ENCODE data around the gene PDILT. TPM values are rescaled to one million over a fixed set of nuclear protein-coding genes. Genes with fewer than 3 reads are reported as not detected.

The PDILT gene
- total and polyA plus RNA-seq, 9 of the 15 experiments (the other 6 are each of a cell fraction or from before 2014, with no cell fraction given): not detected

- no peak overlapping the region for H3K27ac ChIP-seq (ENCODE audit: extremely low read depth, low read depth, low read length)
- BruUV-seq (replicated peaks): no TSS peak
- H3K79me2 ChIP-seq (ENCODE audit: control insufficient read depth, insufficient read depth, low read length): no peaks in the 10 kb centered on the region
- no peak overlapping the region for H2AFZ ChIP-seq (ENCODE audit: low read depth, low read length)
- H3K4me1 ChIP-seq (replicated peaks in 1 of 2; ENCODE audit: control insufficient read depth in 2 of 2, insufficient read depth in 2 of 2, low read length in 2 of 2): no peaks in the 10 kb centered on the region
- CTCF ChIA-PET (ENCODE audit: low intra/inter-chr PET ratio): no interaction called here
- in situ Hi-C loops (cut with MboI): no loop called here
- H3K36me3 ChIP-seq (ENCODE audit: control insufficient read depth, insufficient read depth, low read length): no peaks in the 10 kb centered on the region
- no peak overlapping the region for H3K4me3 ChIP-seq
- FAIRE-seq: no peak
- 0% methylated on average over 7 of the region's 7 CpGs for WGBS (ENCODE audit: insufficient coverage, low coverage, missing lambda C conversion rate)
- H4K20me1 ChIP-seq (replicated peaks; ENCODE audit: control insufficient read depth, insufficient read depth, low read length): peaks cover 3% of the 10 kb centered on the region; the same call in 1 of the 2 replicates
- no peak for DNase-seq (ENCODE audit: extremely low read depth in 1 of 4, low spot score in 3 of 4)
- H3K27me3 ChIP-seq (ENCODE audit: control insufficient read depth in 2 of 2, insufficient read depth in 2 of 2, low read length in 2 of 2): no peaks in the 10 kb centered on the region
- no peak overlapping the region for H3K9ac ChIP-seq (ENCODE audit: insufficient read depth in 1 of 2, low read depth in 2 of 2, low read length in 2 of 2)
- TF ChIP-seq ZNF785 (CRISPR knock-in tag; IDR thresholded peaks at IDR 0.05) (no peak), ATF3 (IDR thresholded peaks at IDR 0.05) (0 out of 2 replicates have a peak, but pooled peaks have one; percentile 7), ATF3 (CRISPR knock-in tag; conservative IDR thresholded peaks at IDR 0.05) (no peak)
- no peaks in the 10 kb centered on the region for H3K9me1 ChIP-seq (ENCODE audit: control insufficient read depth, insufficient read depth, low read length)
- no peak overlapping the region for H3K4me2 ChIP-seq (ENCODE audit: insufficient read depth, low read length)
- POLR2A ChIA-PET: no interaction called here
- H3K9me3 ChIP-seq (replicated peaks; ENCODE audit: control insufficient read depth, insufficient read depth, low read depth, low read length): no peaks in the 10 kb centered on the region
- intact Hi-C loops (cut with micrococcal nuclease): no loop called here
- no peak for ATAC-seq
These were observed 86.5 kb downstream of the PDILT start for GRCh38 chr16:20318006-20318405.

GRCh38 chr16:20317117-20317516 lies 87.4 kb downstream of the PDILT start:
- H3K9ac ChIP-seq (ENCODE audit: insufficient read depth in 1 of 2, low read depth in 2 of 2, low read length in 2 of 2): no peak overlapping the region
- no peaks in the 10 kb centered on the region for H3K9me3 ChIP-seq (replicated peaks; ENCODE audit: control insufficient read depth, insufficient read depth, low read depth, low read length)
- no peaks in the 10 kb centered on the region for H3K4me1 ChIP-seq (replicated peaks in 1 of 2; ENCODE audit: control insufficient read depth in 2 of 2, insufficient read depth in 2 of 2, low read length in 2 of 2)
- H4K20me1 ChIP-seq (replicated peaks; ENCODE audit: control insufficient read depth, insufficient read depth, low read length): peaks cover 3% of the 10 kb centered on the region; the same call in 1 of the 2 replicates
- no peaks in the 10 kb centered on the region for H3K79me2 ChIP-seq (ENCODE audit: control insufficient read depth, insufficient read depth, low read length)
- no peak overlapping the region for H3K27ac ChIP-seq (ENCODE audit: extremely low read depth, low read depth, low read length)
- intact Hi-C loops (cut with micrococcal nuclease): no loop called here
- no peaks in the 10 kb centered on the region for H3K36me3 ChIP-seq (ENCODE audit: control insufficient read depth, insufficient read depth, low read length)
- WGBS (ENCODE audit: insufficient coverage, low coverage, missing lambda C conversion rate): 1% methylated on average over 7 of the region's 8 CpGs
- ATAC-seq (no peak), FAIRE-seq (no peak), DNase-seq (ENCODE audit: extremely low read depth in 1 of 4, low spot score in 3 of 4) (no peak)
- H3K9me1 ChIP-seq (ENCODE audit: control insufficient read depth, insufficient read depth, low read length): no peaks in the 10 kb centered on the region
- ChIA-PET POLR2A (no interaction called here), CTCF (ENCODE audit: low intra/inter-chr PET ratio) (no interaction called here)
- H3K4me2 ChIP-seq (ENCODE audit: insufficient read depth, low read length): no peak overlapping the region
- BruUV-seq (replicated peaks): no TSS peak
- no peaks in the 10 kb centered on the region for H3K27me3 ChIP-seq (ENCODE audit: control insufficient read depth in 2 of 2, insufficient read depth in 2 of 2, low read length in 2 of 2)
- H3K4me3 ChIP-seq: no peak overlapping the region
- no peak overlapping the region for H2AFZ ChIP-seq (ENCODE audit: low read depth, low read length)
- in situ Hi-C loops (cut with MboI): no loop called here
- TF ChIP-seq ELK1 (CRISPR knock-in tag; IDR thresholded peaks at IDR 0.05): no peak
- TF ChIP-seq CCAR2 (IDR thresholded peaks at IDR 0.05; ENCODE audit: low read depth, low read length): no peak
